Caco-2 (cell line): ENCODE results near the gene COIL. TPM values are rescaled to one million over a fixed set of nuclear protein-coding genes. Genes with fewer than 3 reads are reported as not detected.
A peak's percentile ranks its signal among the peaks of the same experiment; 100 is the strongest.
"Not testable (repeated sequence)": the region's sequence is repeated elsewhere in the genome, so short reads cannot be mapped to it uniquely, and the experiment has no call there.

Experiments used
- BruUV-seq: library from RNA; stranded (reverse); fragments of 400-500 nt; replicated peaks from 2 replicates; lab custom pipeline; 2021; lab: Mats Ljungman, UMichigan
- CTCF ChIA-PET: fragments of 300-600 bp; sonication (Branson Sonifier 250); formaldehyde crosslinking; loops from one replicate; lab custom pipeline; 2022; ENCODE audit warnings: antibody characterized with exemption; lab: Charles Lee
- POLR2A ChIA-PET: fragments of 300-600 bp; sonication (Branson Sonifier 250); formaldehyde crosslinking; loops from one replicate; lab custom pipeline; 2022; ENCODE audit warnings: antibody characterized with exemption; lab: Charles Lee
- DNase-seq, 2 experiments: peaks; one replicate each; pipeline versions ENCODE4 v3.0.0 to v3.0.0-alpha.2; 2020 to 2022
- H3K27me3 ChIP-seq: replicated peaks from 2 replicates; pipeline ENCODE4 v1.6.0; 2011; ENCODE audit warnings: low read length; ENCODE audit not compliant: control insufficient read depth, insufficient read depth
- H3K36me3 ChIP-seq: 2 replicates; pipeline ENCODE4 v1.5.1; 2011; ENCODE audit warnings: low read length; ENCODE audit not compliant: control insufficient read depth, insufficient read depth
- H3K4me1 ChIP-seq: fragments of 250-450 bp; sonication (Bioruptor Pico); 2 replicates; pipeline ENCODE4 v1.5.1; 2020; ENCODE audit warnings: mild to moderate bottlenecking
- H3K4me3 ChIP-seq: 2 replicates; pipeline ENCODE4 v1.5.1; 2011; ENCODE audit warnings: low read depth, mild to moderate bottlenecking, control low read depth, low read length
- H3K9me3 ChIP-seq: fragments of 250-450 bp; sonication (Bioruptor Pico); 2 replicates; pipeline ENCODE4 v1.5.1; 2020; ENCODE audit warnings: mild to moderate bottlenecking, moderate library complexity
- H3K27ac Mint-ChIP-seq: one replicate; pipeline ENCODE4 v1.8.0; 2022; ENCODE audit warnings: mixed read lengths; ENCODE audit not compliant: unreplicated experiment
- H3K27me3 Mint-ChIP-seq: one replicate; pipeline ENCODE4 v1.8.0; 2022; ENCODE audit warnings: mixed read lengths; ENCODE audit not compliant: insufficient read depth, unreplicated experiment
- H3K36me3 Mint-ChIP-seq: one replicate; pipeline ENCODE4 v1.8.0; 2022; ENCODE audit warnings: mild to moderate bottlenecking, mixed read lengths; ENCODE audit not compliant: insufficient read depth, unreplicated experiment
- H3K4me1 Mint-ChIP-seq: one replicate; pipeline ENCODE4 v1.8.0; 2022; ENCODE audit warnings: low read depth, mixed read lengths; ENCODE audit not compliant: unreplicated experiment
- H3K4me3 Mint-ChIP-seq: one replicate; pipeline ENCODE4 v1.8.0; 2022; ENCODE audit warnings: mild to moderate bottlenecking, moderate library complexity, mixed read lengths; ENCODE audit not compliant: unreplicated experiment
- H3K9me3 Mint-ChIP-seq: one replicate; pipeline ENCODE4 v1.8.0; 2022; ENCODE audit warnings: mixed read lengths; ENCODE audit not compliant: unreplicated experiment
- intact Hi-C: fragments of 100-400 bp; cut with micrococcal nuclease; formaldehyde crosslinking; loops from one replicate; pipeline ENCODE4 v1.10.0; 2022; ENCODE audit not compliant: unreplicated experiment
- total RNA-seq: library from RNA; stranded (reverse); gene quantifications from 2 replicates; pipeline ENCODE4 v1.2.3, GENCODE V29; 2022
- TF ChIP-seq, protein P1 (sequence below), 2 experiments: fragments of 200-600 bp in 1 of 2; IDR thresholded peaks; 1 replicate in 1 of 2; 2 replicates in 1 of 2; pipeline versions ENCODE4 v1.5.1 to v1.8.0; 2011 to 2022; ENCODE audit warnings: antibody characterized with exemption in 1 of 2, control low read depth in 1 of 2, inconsistent platforms in 1 of 2, low read depth in 1 of 2, low read length in 1 of 2, mild to moderate bottlenecking in 1 of 2, moderate library complexity in 1 of 2; ENCODE audit not compliant: insufficient read depth in 1 of 2, severe bottlenecking in 1 of 2, unreplicated experiment in 1 of 2

Gene COIL
- total RNA-seq, 1 experiment from 2014 or later: 27.0 TPM

DNA sequence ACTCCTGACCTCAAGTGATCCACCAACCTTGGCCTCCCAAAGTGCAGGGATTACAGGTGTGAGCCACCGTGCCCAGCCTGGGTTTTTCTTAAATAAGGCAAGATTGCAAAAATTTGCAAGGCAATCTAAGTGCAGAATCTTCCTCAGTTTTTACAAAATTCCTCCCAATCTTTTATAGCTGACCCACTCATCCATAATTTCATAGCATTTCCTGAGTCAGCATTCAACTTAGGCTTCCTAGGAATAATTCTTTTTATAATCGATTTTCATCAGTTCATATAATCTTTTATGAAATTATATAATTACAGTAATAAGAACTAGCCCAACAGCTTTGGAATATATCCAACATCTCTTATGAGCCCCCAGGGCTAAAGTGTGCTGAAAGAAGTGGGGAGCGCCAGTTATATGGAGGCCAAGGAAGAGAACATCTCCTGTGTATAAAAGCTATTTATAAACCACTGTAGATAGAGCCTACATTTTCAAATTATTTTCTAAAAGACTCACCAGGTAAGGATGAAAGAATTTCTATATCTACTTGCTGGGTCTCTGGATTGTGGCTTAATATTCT, 14.8 kb downstream of the COIL start:
- no peak overlapping the region for H3K4me3 Mint-ChIP-seq
- H3K36me3 ChIP-seq: peaks cover 5% of the 10 kb centered on the region; the same call in 1 of the 2 replicates
- H3K9me3 Mint-ChIP-seq: no peaks in the 10 kb centered on the region
- BruUV-seq: no TSS peak
- no peak overlapping the region for H3K4me3 ChIP-seq
- intact Hi-C loops: no loop called here
- H3K4me1 Mint-ChIP-seq: no peaks in the 10 kb centered on the region
- TF ChIP-seq, protein P1, sequence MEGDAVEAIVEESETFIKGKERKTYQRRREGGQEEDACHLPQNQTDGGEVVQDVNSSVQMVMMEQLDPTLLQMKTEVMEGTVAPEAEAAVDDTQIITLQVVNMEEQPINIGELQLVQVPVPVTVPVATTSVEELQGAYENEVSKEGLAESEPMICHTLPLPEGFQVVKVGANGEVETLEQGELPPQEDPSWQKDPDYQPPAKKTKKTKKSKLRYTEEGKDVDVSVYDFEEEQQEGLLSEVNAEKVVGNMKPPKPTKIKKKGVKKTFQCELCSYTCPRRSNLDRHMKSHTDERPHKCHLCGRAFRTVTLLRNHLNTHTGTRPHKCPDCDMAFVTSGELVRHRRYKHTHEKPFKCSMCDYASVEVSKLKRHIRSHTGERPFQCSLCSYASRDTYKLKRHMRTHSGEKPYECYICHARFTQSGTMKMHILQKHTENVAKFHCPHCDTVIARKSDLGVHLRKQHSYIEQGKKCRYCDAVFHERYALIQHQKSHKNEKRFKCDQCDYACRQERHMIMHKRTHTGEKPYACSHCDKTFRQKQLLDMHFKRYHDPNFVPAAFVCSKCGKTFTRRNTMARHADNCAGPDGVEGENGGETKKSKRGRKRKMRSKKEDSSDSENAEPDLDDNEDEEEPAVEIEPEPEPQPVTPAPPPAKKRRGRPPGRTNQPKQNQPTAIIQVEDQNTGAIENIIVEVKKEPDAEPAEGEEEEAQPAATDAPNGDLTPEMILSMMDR (IDR thresholded peaks at IDR 0.05; ENCODE audit: insufficient read depth in 1 of 2, low read depth in 1 of 2, low read length in 1 of 2, severe bottlenecking in 1 of 2, unreplicated experiment in 1 of 2): no peak
- no peaks in the 10 kb centered on the region for H3K27me3 ChIP-seq
- no peaks in the 10 kb centered on the region for H3K4me1 ChIP-seq
- CTCF ChIA-PET: no interaction called here
- H3K27ac Mint-ChIP-seq: no peak overlapping the region
- POLR2A ChIA-PET: interaction anchor here (1.0 kb wide), 1 partner anchor 32 kb away, joined by 3 read pairs; the partner anchor contains the start of gene TRIM25
- peaks cover 80% of the 10 kb centered on the region for H3K36me3 Mint-ChIP-seq
- DNase-seq: no peak
- H3K27me3 Mint-ChIP-seq: no peaks in the 10 kb centered on the region
- H3K9me3 ChIP-seq: no peaks in the 10 kb centered on the region

DNA sequence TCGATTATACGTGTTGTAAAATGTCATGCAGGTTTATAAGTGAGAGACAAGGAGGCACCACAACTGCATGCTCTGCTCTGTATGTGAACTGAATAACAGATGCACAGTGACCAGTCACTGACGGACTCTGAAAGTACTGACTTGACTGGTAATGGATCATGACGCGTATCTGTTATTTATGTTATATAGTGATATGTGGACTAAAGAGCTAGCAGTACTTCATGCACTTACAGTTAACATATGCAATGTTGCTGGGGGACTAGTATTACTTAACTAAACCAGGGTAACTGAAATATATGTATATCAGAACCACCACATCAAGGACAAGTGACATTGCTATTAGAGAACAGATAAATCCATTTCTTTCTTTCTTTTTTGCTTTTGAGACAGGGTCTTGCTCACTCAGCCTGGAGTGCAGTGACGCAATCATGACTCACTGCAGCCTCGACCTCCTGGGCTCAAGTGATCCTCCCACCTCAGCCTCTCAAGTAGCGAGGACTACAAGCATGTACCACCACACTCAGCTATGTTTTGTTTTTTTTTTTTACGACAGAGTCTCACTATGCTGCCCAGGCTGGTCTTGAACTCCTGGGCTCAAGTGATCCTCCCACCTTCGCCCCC, 17.2 kb downstream of the COIL start:
- TF ChIP-seq, protein P1 (IDR thresholded peaks at IDR 0.05; ENCODE audit: insufficient read depth in 1 of 2, low read depth in 1 of 2, low read length in 1 of 2, severe bottlenecking in 1 of 2, unreplicated experiment in 1 of 2): no peak
- BruUV-seq: no TSS peak
- ChIA-PET CTCF (no interaction called here), POLR2A (no interaction called here)
- no peak overlapping the region for H3K27ac Mint-ChIP-seq
- H3K27me3 ChIP-seq: no peaks in the 10 kb centered on the region
- no peaks in the 10 kb centered on the region for H3K9me3 ChIP-seq
- H3K9me3 Mint-ChIP-seq: no peaks in the 10 kb centered on the region
- no peak for DNase-seq
- peaks cover 76% of the 10 kb centered on the region for H3K36me3 Mint-ChIP-seq
- intact Hi-C loops: loop anchor here (5.0 kb wide), 1 partner anchor 76 kb away; no protein-coding TSS in a partner anchor
- no peak overlapping the region for H3K4me3 ChIP-seq
- no peaks in the 10 kb centered on the region for H3K27me3 Mint-ChIP-seq
- H3K4me1 Mint-ChIP-seq: no peaks in the 10 kb centered on the region
- H3K4me1 ChIP-seq: no peaks in the 10 kb centered on the region
- no peak overlapping the region for H3K4me3 Mint-ChIP-seq
- H3K36me3 ChIP-seq: peaks cover 5% of the 10 kb centered on the region; the same call in 1 of the 2 replicates

GRCh38 chr17:56939869-56940484, 20.9 kb downstream of the COIL start:
- peaks cover 70% of the 10 kb centered on the region for H3K36me3 Mint-ChIP-seq
- intact Hi-C loops: loop anchor here (1.0 to 5.0 kb wide), 3 partner anchors 73 to 160 kb away; no protein-coding TSS in a partner anchor
- H3K4me1 Mint-ChIP-seq: peaks cover 6% of the 10 kb centered on the region
- POLR2A ChIA-PET: no interaction called here
- no peaks in the 10 kb centered on the region for H3K9me3 Mint-ChIP-seq
- Histone ChIP-seq H3K4me1 (no peaks in the 10 kb centered on the region), H3K9me3 (no peaks in the 10 kb centered on the region), H3K27me3 (no peaks in the 10 kb centered on the region), H3K36me3 (peaks cover 8% of the 10 kb centered on the region), H3K4me3 (no peak overlapping the region)
- peak in 1 of 2 experiments; percentile 76 for DNase-seq
- no peaks in the 10 kb centered on the region for H3K27me3 Mint-ChIP-seq
- H3K4me3 Mint-ChIP-seq: no peak overlapping the region
- TF ChIP-seq, protein P1 (IDR thresholded peaks at IDR 0.05; ENCODE audit: insufficient read depth in 1 of 2, low read depth in 1 of 2, low read length in 1 of 2, severe bottlenecking in 1 of 2, unreplicated experiment in 1 of 2): peak; percentile 62 to 84
- BruUV-seq: no TSS peak
- CTCF ChIA-PET: interaction anchor here (1.1 to 1.2 kb wide), 2 partner anchors 26 to 120 kb away, joined by 3 to 8 read pairs; partner anchors contain the start of gene TRIM25
- H3K27ac Mint-ChIP-seq: no peak overlapping the region

DNA sequence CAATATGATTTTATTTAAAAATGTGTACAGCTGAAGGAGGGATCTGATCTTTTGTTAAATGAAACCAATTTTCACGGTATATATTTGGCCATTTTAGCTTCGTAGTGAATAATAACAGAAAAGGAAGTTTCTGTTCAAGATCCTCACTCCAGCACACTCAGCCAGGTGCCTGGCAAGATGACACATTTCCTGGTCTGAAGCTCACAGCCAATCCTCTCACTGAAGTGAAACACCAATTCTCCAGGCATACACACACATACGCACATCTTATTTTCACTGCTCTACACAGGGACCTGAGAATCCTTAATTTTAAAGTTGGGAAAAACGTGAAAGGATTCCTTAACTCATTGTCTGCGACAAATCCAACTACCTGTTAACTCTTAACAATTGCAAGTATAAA, 22.6 kb downstream of the COIL start:
- BruUV-seq, H3K4me1 Mint-ChIP-seq, H3K4me3 ChIP-seq, intact Hi-C loops, DNase-seq, H3K36me3 ChIP-seq, H3K27me3 ChIP-seq, H3K4me3 Mint-ChIP-seq, H3K4me1 ChIP-seq, POLR2A ChIA-PET, H3K27me3 Mint-ChIP-seq, H3K27ac Mint-ChIP-seq, H3K9me3 ChIP-seq, H3K9me3 Mint-ChIP-seq: not testable (repeated sequence)
- peaks cover 64% of the 10 kb centered on the region for H3K36me3 Mint-ChIP-seq
- CTCF ChIA-PET: interaction anchor here (1.1 kb wide), 1 partner anchor 118 kb away, joined by 3 read pairs; no protein-coding TSS in a partner anchor
